Heart right ventricle (tissue), 16 donors: ENCODE data around the gene DDRGK1. TPM values are rescaled to one million over a fixed set of nuclear protein-coding genes. Genes with fewer than 3 reads are reported as not detected.

Source experiments
- ATAC-seq, 8 donors: fragments of 200-7000 bp; cut with Tn5 transposase; one replicate each; pipeline ENCODE4 v1.9.1; 2020; ENCODE audit warnings: mild to moderate bottlenecking in 8 of 8, moderate library complexity in 8 of 8, moderate number of reproducible peaks in 1 of 8
- DNase-seq, 2 donors: peaks; one replicate each; pipeline ENCODE4 v3.0.0-alpha.2; 2020
- H3K27ac ChIP-seq, 10 donors: fragments of 200-600 bp; sonication (generic) in 2 of 10; one replicate each; pipeline versions ENCODE4 v1.5.0 to v1.8.0; 2020 to 2022; ENCODE audit warnings: mild to moderate bottlenecking in 3 of 10
- H3K27me3 ChIP-seq, 7 donors: fragments of 200-600 bp; one replicate each; pipeline ENCODE4 v1.8.0; 2021 to 2022; ENCODE audit warnings: mild to moderate bottlenecking in 2 of 7
- H3K36me3 ChIP-seq, 9 donors: fragments of 200-600 bp; sonication (generic) in 1 of 9; one replicate each; pipeline versions ENCODE4 v1.5.0 to v1.8.0; 2020 to 2022; ENCODE audit warnings: mild to moderate bottlenecking in 2 of 9
- H3K4me1 ChIP-seq, 9 donors: fragments of 200-600 bp; sonication (generic) in 1 of 9; one replicate each; pipeline versions ENCODE4 v1.5.0 to v1.8.0; 2020 to 2022; ENCODE audit warnings: mild to moderate bottlenecking in 4 of 9
- H3K4me3 ChIP-seq, 10 donors: fragments of 200-600 bp; sonication (generic) in 2 of 10; one replicate each; pipeline versions ENCODE4 v1.5.0 to v1.8.0; 2020 to 2022; ENCODE audit warnings: mild to moderate bottlenecking in 7 of 10, moderate library complexity in 2 of 10
- H3K9me3 ChIP-seq, 11 donors: fragments of 200-600 bp in 10 of 11; sonication (generic) in 2 of 11; one replicate each; pipeline versions ENCODE4 v1.5.0 to v1.8.0; 2013 to 2022; ENCODE audit warnings: mild to moderate bottlenecking in 2 of 11, control low read depth in 1 of 11, moderate library complexity in 1 of 11
- WGBS, 2 donors: extraction: QIAGEN DNeasy Blood & Tissue Kit; methylation state at CpG; one replicate each; pipeline ENCODE4 v1.1.7; 2013; ENCODE audit warnings: inconsistent platforms in 1 of 2; 5-methylcytosine and 5-hydroxymethylcytosine counted together
- intact Hi-C, 10 donors: fragments of 100-400 bp; cut with DNase I; formaldehyde crosslinking; loops; one replicate each; pipeline versions ENCODE4 v1.11.1 to v1.14.2; 2022
- polyA plus RNA-seq, 2 donors: library from polyadenylated mRNA; stranded (reverse); fragments of 200-250 nt; gene quantifications; one replicate each; pipeline ENCODE4 v1.2.3, GENCODE V29; 2013
- total RNA-seq, 10 donors: library from RNA; stranded (reverse); fragmentation: NEBNext Ultra II Directional in 3 of 10; extraction: Animal tissue kit (Norgen Biotek cat#: 25700) in 3 of 10; gene quantifications; one replicate each; pipeline versions ENCODE4 v1.2.1 to v1.2.4, GENCODE V29; 2021 to 2023
- TF ChIP-seq, protein P1 (sequence below), 9 donors: fragments of 200-600 bp; sonication (generic) in 2 of 9; IDR thresholded peaks; one replicate each; pipeline versions ENCODE4 v1.5.0 to v1.8.0; 2021 to 2022; ENCODE audit warnings: antibody characterized with exemption in 9 of 9, mild to moderate bottlenecking in 5 of 9, moderate library complexity in 1 of 9
- donor health status: Arrhythmogenic right ventricular cardiomyopathy.
- donor health status: ischemic (EF 13 %, LVEDD 7.1; RV severe dilation, severe dysfunction).
- donor health status: healthy with polysubstance abuse.
- donor health status: DM: no; HTN: yes; CAD: no.
- donor health status: DM: no; HTN: no; CAD: no.
- donor health status: ischemic (EF 25% LVEDD 6.9; RV normal size, moderate dysfunction).
- donor health status: ischemic (EF 25% LVEDD 5.7; RV mildly dilated, moderate dysfunction).
- donor health status: healthy.
- donor health status: DM: yes; HTN: yes; CAD: no.
- donor health status: Ischemic cardiomyopathy.
- donor health status: ischemic (EF 35%, LVEDD 5.7; RV mildly dilated, moderate dysfunction).
- donor health status: nonischemic (EF 11% LVEDD 7.7; RV severe dilation, severe dysfunction).
- donor health status: DM: yes; HTN: yes; CAD: no.
- donor health status: PGD.
- donor health status: ischemic (EF 29% LVEDD 5.4; RV normal size, mild dysfunction).
- donor health status: nonischemic (EF 23%, LVEDD 6.1; RV moderate dilation, normal function).

Gene DDRGK1
- total and polyA plus RNA-seq, 12 donors = 25.2 to 77.1 (median 30.9) TPM

DNA sequence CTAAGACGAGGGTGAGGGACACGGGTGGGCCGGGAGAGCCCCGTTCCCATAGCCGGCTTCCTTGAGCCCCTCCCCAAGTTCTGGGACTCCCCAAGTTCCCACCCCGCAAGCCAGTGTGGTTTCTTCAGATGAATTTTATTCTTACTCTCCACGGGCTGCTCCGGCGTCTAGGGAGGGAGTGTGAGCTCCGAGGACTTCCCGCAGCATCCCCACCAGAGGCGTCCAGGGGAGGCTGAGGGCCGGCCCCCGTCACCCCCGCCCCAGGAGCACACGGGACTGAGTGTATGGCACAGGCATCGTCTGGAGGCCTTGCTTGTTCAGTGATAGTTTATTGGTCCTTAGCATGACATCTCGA lies 44.5 kb upstream of the DDRGK1 start:
- WGBS, 2 donors = 31 to 39% methylated on average over 18 of the region's 18 CpGs
- Histone ChIP-seq H3K36me3 (peaks cover 0 to 42% (median 15%) of the 10 kb centered on the region in 9 donors), H3K4me3 (peak overlapping the region in 8 of 10 donors; percentile 4 to 42 (median 18)), H3K27me3 (peaks cover 0 to 32% (median 0%) of the 10 kb centered on the region in 7 donors), H3K27ac (no peak overlapping the region), H3K4me1 (peaks cover 0 to 29% (median 15%) of the 10 kb centered on the region in 9 donors), H3K9me3 (no peaks in the 10 kb centered on the region)
- DNase-seq (no peak), ATAC-seq (peak in 6 of 8 donors; percentile 6 to 35 (median 21))
- TF ChIP-seq, protein P1, sequence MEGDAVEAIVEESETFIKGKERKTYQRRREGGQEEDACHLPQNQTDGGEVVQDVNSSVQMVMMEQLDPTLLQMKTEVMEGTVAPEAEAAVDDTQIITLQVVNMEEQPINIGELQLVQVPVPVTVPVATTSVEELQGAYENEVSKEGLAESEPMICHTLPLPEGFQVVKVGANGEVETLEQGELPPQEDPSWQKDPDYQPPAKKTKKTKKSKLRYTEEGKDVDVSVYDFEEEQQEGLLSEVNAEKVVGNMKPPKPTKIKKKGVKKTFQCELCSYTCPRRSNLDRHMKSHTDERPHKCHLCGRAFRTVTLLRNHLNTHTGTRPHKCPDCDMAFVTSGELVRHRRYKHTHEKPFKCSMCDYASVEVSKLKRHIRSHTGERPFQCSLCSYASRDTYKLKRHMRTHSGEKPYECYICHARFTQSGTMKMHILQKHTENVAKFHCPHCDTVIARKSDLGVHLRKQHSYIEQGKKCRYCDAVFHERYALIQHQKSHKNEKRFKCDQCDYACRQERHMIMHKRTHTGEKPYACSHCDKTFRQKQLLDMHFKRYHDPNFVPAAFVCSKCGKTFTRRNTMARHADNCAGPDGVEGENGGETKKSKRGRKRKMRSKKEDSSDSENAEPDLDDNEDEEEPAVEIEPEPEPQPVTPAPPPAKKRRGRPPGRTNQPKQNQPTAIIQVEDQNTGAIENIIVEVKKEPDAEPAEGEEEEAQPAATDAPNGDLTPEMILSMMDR (IDR thresholded peaks at IDR 0.05) = no peak
- intact Hi-C loops = no loop called here

DNA sequence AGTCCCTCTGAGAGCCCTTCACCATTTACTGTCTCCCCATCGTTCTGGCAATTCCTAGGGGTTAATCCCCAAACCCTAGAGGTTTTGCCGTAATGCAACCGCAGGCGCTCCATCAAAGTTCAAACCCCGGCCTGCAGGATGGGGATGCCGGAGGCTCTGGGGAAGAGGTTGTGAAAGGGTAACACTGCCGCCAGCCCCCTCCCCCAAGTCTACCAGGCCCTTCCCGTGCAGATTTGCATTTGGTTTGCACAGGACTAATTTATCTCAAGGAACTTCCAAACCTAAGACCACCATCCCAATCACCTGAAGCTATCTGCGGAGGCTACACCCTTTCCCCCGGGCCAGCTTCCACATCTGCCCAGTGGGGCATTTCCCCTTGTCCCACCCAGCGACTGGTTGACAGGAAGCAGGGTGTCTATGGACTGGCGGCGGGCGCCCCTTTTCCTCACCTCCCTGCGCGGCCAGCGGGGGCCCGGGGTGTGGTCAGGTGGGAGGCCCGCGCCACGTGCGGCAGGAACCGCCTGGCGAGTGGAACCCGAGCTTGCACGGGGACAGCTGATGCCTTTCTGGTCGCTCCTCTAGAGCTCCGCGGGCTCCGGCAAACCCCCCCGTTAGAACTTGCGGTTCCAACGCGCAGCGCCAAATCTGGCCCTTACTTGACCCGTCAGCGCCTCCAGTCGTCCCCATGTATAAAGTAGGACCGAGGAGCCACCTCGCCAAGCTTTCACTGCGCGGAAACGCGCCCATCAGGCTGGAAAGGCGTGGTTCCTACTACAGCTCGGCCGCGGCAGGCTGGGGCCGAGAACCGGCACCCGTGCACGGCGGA lies 43.9 kb upstream of the DDRGK1 start:
- peaks cover 0 to 32% (median 0%) of the 10 kb centered on the region in 7 donors for H3K27me3 ChIP-seq
- H3K9me3 ChIP-seq = no peaks in the 10 kb centered on the region
- H3K36me3 ChIP-seq = peaks cover 0 to 36% (median 15%) of the 10 kb centered on the region in 9 donors
- TF ChIP-seq, protein P1 (IDR thresholded peaks at IDR 0.05) = peak in 3 of 9 donors; percentile 19 to 33 (median 27)
- peak; percentile 26 to 75 (median 61) for ATAC-seq
- H3K4me1 ChIP-seq = peaks cover 0 to 29% (median 15%) of the 10 kb centered on the region in 9 donors
- H3K4me3 ChIP-seq = peak overlapping the region in 8 of 10 donors; percentile 4 to 42 (median 18)
- DNase-seq = peak; percentile 24 to 46
- intact Hi-C loops = no loop called here
- WGBS, 2 donors = 17 to 20% methylated on average over 53 of the region's 53 CpGs
- no peak overlapping the region for H3K27ac ChIP-seq

DNA sequence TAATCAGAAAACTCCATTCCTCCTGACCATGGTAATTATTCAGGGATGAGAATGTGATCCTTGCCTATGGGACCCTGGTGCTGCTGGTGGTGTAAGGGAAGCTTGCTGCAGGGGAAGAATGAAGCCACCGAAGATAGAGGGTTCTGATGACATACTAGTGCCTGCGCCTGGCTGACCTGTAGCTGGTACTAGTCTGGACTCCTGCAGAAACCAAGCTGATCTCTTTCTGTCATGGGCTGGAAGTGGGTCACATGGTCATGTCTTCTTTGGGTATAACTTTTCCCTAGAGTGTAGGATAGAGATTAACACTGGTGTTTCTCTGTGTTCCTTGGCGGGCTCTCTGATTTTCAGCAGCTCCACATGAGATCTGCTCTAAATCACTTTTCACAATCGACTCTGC lies 43.2 kb upstream of the DDRGK1 start:
- H3K4me1 ChIP-seq = peaks cover 0 to 29% (median 15%) of the 10 kb centered on the region in 9 donors
- no peak overlapping the region for H3K27ac ChIP-seq
- peaks cover 0 to 28% (median 12%) of the 10 kb centered on the region in 9 donors for H3K36me3 ChIP-seq
- 40% methylated on average over 4 of the region's 4 CpGs for WGBS, 2 donors
- TF ChIP-seq, protein P1 (IDR thresholded peaks at IDR 0.05) = no peak
- peak overlapping the region in 1 of 10 donors; percentile 42 for H3K4me3 ChIP-seq
- ATAC-seq (peak; percentile 15 to 43 (median 24)), DNase-seq (no peak)
- H3K9me3 ChIP-seq = no peaks in the 10 kb centered on the region
- intact Hi-C loops = no loop called here
- peaks cover 0 to 32% (median 0%) of the 10 kb centered on the region in 7 donors for H3K27me3 ChIP-seq

DNA sequence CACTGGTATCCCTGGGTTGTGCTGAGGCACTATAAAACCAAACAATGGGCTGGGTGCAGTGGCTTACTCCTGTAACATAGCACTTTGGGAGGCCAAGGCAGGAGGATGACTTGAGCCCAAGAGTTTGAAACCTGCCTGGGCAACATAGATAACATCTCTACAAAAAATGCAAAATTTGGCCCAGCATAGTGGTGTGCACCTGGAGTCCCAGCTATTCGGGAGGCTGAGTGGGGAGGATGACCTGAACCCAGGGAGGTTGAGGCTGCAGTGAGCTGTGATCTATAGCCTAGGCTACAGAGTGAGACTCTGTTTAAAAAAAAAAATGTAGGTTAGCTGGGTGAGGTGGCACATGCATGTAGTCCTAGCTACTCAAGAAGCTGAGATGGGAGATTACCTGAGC lies 42.2 kb upstream of the DDRGK1 start:
- DNase-seq (no peak), ATAC-seq (no peak)
- Histone ChIP-seq H3K27me3 (peaks cover 0 to 38% (median 0%) of the 10 kb centered on the region in 7 donors), H3K36me3 (peaks cover 0 to 19% (median 3%) of the 10 kb centered on the region in 9 donors), H3K9me3 (no peaks in the 10 kb centered on the region), H3K4me3 (no peak overlapping the region), H3K27ac (no peak overlapping the region), H3K4me1 (peaks cover 0 to 29% (median 15%) of the 10 kb centered on the region in 9 donors)
- intact Hi-C loops = no loop called here
- TF ChIP-seq, protein P1 (IDR thresholded peaks at IDR 0.05) = no peak
- WGBS, 2 donors = 96 to 98% methylated on average over 1 of the region's 1 CpG
